K562 (cell line): ENCODE data around the gene RASSF1. TPM values are rescaled to one million over a fixed set of nuclear protein-coding genes. Genes with fewer than 3 reads are reported as not detected.

Experiments used
- ASH1L ChIP-seq: fragments of 450-650 bp; IDR thresholded peaks from 2 replicates; pipeline ENCODE4 v1.6.1; 2018; ENCODE audit warnings: borderline replicate concordance, mild to moderate bottlenecking, low read depth; ENCODE audit not compliant: partially characterized antibody
- CCNT2 ChIP-seq: IDR thresholded peaks from 2 replicates; pipeline ENCODE4 v1.6.1; 2011; ENCODE audit warnings: borderline replicate concordance, low read depth, mild to moderate bottlenecking, moderate library complexity, mixed read lengths, low read length; ENCODE audit not compliant: insufficient read length; ENCODE audit errors: extremely low read depth
- E2F5 ChIP-seq: sonication (generic); formaldehyde crosslinking; IDR thresholded peaks from 2 replicates; pipeline ENCODE4 v1.8.0; 2022; ENCODE audit warnings: mild to moderate bottlenecking, missing genetic modification reagents
- HDAC6 ChIP-seq: IDR thresholded peaks from 2 replicates; pipeline ENCODE4 v1.6.1; 2012; ENCODE audit warnings: low read depth, mild to moderate bottlenecking, control low read depth, inconsistent platforms, low read length, moderate library complexity
- HNRNPLL ChIP-seq: fragments of 200-400 bp; formaldehyde crosslinking; IDR thresholded peaks from 2 replicates; pipeline ENCODE4 v1.6.1; 2017; ENCODE audit warnings: low read length, low read depth, mild to moderate bottlenecking; ENCODE audit not compliant: poor library complexity, severe bottlenecking
- ILK ChIP-seq: fragments of 450-650 bp; IDR thresholded peaks from 2 replicates; pipeline ENCODE4 v1.6.1; 2016; ENCODE audit warnings: missing genetic modification characterization, low read depth, mild to moderate bottlenecking, missing compliant biosample characterization, moderate library complexity, borderline replicate concordance
- IRF2 ChIP-seq: sonication (generic); formaldehyde crosslinking; IDR thresholded peaks from 2 replicates; pipeline ENCODE4 v1.8.1; 2022; ENCODE audit warnings: mild to moderate bottlenecking, missing genetic modification reagents
- KDM4B ChIP-seq, 2 experiments: fragments of 450-650 bp in 1 of 2; sonication (generic) in 1 of 2; IDR thresholded peaks; 2 replicates each; pipeline ENCODE4 v1.6.1; 2016 to 2017; ENCODE audit warnings: borderline replicate concordance in 2 of 2, antibody characterized with exemption in 1 of 2, low read depth in 1 of 2, mild to moderate bottlenecking in 1 of 2
- L3MBTL2 ChIP-seq: fragments of 450-650 bp; IDR thresholded peaks from 2 replicates; pipeline ENCODE4 v1.6.1; 2016; ENCODE audit warnings: mild to moderate bottlenecking, moderate library complexity
- MXI1 ChIP-seq: IDR thresholded peaks from 2 replicates; pipeline ENCODE4 v1.6.1; 2011; ENCODE audit warnings: low read depth, mild to moderate bottlenecking, improper control_type of control experiment, low read length
- NCOA4 ChIP-seq: fragments of 450-650 bp; IDR thresholded peaks from 2 replicates; pipeline ENCODE4 v1.6.1; 2018; ENCODE audit warnings: mild to moderate bottlenecking; ENCODE audit not compliant: partially characterized antibody
- POLR2H ChIP-seq: IDR thresholded peaks from 2 replicates; pipeline ENCODE4 v1.6.1; 2016; ENCODE audit warnings: missing genetic modification characterization, low read depth, mild to moderate bottlenecking, control low read depth, missing compliant biosample characterization, moderate library complexity
- PPARD ChIP-seq: fragments of 250-450 bp; sonication (Bioruptor Pico); IDR thresholded peaks from 2 replicates; pipeline ENCODE4 v1.8.0; 2022; ENCODE audit warnings: inconsistent platforms, mild to moderate bottlenecking, moderate library complexity
- RBM39 ChIP-seq: fragments of 200-400 bp; formaldehyde crosslinking; optimal IDR thresholded peaks from 2 replicates; pipeline ENCODE3; 2018; ENCODE audit warnings: low read depth, low read length
- STAG1 ChIP-seq: sonication (generic); formaldehyde crosslinking; IDR thresholded peaks from 2 replicates; pipeline ENCODE4 v1.5.0; 2020; ENCODE audit warnings: missing genetic modification reagents, borderline replicate concordance
- TAF9B ChIP-seq: fragments of 450-650 bp; IDR thresholded peaks from 2 replicates; pipeline ENCODE4 v1.6.1; 2018; ENCODE audit warnings: mild to moderate bottlenecking; ENCODE audit not compliant: partially characterized antibody
- ZNF143 ChIP-seq: sonication (generic); formaldehyde crosslinking; IDR thresholded peaks from 2 replicates; pipeline ENCODE4 v1.9.0; 2022; ENCODE audit warnings: mild to moderate bottlenecking, missing genetic modification reagents
- ZNF197 ChIP-seq: fragments of 200-800 bp; sonication (Bioruptor generic); IDR thresholded peaks from 2 replicates; pipeline ENCODE4 v1.6.1; 2016; ENCODE audit warnings: low read depth, missing genetic modification characterization, missing compliant biosample characterization
- ZNF212 ChIP-seq: fragments of 450-650 bp; formaldehyde crosslinking; IDR thresholded peaks from 2 replicates; pipeline ENCODE4 v1.4.0; 2020; ENCODE audit warnings: mild to moderate bottlenecking
- ZNF589 ChIP-seq: fragments of 200-800 bp; sonication (Bioruptor generic); IDR thresholded peaks from 2 replicates; pipeline ENCODE4 v1.6.1; 2016; ENCODE audit warnings: low read depth, missing genetic modification characterization, missing compliant biosample characterization
- polyA plus RNA-seq, 8 experiments: library from polyadenylated mRNA; depleted of rRNA in 4 of 8; stranded (reverse) in 5 of 8; unstranded in 3 of 8; fragments of >200 nt; fragmentation: Nextera tagmentation in 2 of 8; fragmentation: Illumina TruSeq in 1 of 8; extraction: Ambion mirVana in 2 of 8; extraction: Trizol in 1 of 8; gene quantifications; 2 replicates each; pipeline versions ENCODE4 v1.2.1 to v1.2.3, GENCODE V29; 2011 to 2014; ENCODE audit warnings: inconsistent platforms in 1 of 8, missing spikeins in 1 of 8
- total RNA-seq, 7 experiments: library from RNA; depleted of rRNA in 6 of 7; stranded (reverse); fragments of >200 nt in 6 of 7; fragmentation: Illumina TruSeq in 2 of 7; extraction: Trizol in 2 of 7; gene quantifications; 2 replicates each; pipeline versions ENCODE4 v1.2.1 to v1.2.3, GENCODE V29; 2011 to 2021; ENCODE audit warnings: low replicate concordance in 1 of 7
- TF ChIP-seq, protein P1 (sequence below): fragments of 450-650 bp; conservative IDR thresholded peaks from 2 replicates; pipeline ENCODE4 v1.6.1; 2016; ENCODE audit warnings: missing genetic modification characterization, low read depth, mild to moderate bottlenecking, control low read depth, missing compliant biosample characterization

The RASSF1 gene
- total and polyA plus RNA-seq, 9 of the 15 experiments (the other 6 are each of a cell fraction or from before 2014, with no cell fraction given), result 3.6 to 57.1 (median 24.6) TPM

DNA sequence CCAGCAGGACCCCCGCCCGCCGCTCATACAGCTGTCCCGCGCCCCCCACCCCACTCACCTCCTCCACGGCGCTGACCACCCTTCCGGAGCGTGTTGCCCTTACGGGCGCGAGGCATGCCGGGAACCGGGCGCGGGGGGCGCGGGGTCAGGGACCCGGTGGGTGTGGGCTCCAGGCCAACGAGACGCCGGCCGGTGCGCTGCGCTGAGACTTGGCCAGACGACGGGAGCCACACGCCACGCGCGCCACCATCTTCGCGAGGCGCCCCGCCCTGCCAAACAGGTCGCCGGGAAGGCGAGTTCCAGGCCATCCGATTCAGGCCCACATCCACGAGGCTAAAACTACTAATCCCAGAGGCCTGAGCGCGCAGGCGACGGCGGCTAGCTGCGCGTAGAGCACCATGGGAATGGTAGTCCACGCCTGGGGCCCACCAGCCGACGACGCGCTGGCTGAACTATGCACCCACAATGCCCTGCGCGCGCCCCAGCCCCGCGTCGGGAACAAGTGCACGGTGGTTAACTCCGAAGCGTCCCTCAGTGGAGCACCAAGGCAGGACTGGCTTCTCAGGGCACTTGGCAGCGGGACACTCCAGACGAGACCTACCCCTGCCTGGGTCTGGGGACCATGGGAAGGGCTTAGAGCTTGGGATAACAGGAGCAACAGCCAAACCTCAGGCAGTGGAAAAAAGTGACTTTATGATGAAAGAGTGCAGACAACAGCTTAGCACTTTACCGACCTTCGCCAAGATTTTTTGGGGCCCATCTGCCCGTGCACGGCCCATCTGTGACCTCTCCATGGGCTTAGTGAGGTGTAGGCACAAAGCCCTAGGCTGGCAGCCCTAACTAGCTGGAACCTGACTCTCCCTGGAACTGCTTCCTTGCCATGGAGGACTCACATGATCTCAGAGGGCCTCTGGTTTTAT, 48.2 kb downstream of the RASSF1 start, which contains the start of gene IFRD2 (continued):
- TF ChIP-seq, protein P1, sequence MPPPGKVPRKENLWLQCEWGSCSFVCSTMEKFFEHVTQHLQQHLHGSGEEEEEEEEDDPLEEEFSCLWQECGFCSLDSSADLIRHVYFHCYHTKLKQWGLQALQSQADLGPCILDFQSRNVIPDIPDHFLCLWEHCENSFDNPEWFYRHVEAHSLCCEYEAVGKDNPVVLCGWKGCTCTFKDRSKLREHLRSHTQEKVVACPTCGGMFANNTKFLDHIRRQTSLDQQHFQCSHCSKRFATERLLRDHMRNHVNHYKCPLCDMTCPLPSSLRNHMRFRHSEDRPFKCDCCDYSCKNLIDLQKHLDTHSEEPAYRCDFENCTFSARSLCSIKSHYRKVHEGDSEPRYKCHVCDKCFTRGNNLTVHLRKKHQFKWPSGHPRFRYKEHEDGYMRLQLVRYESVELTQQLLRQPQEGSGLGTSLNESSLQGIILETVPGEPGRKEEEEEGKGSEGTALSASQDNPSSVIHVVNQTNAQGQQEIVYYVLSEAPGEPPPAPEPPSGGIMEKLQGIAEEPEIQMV (tag), result no peak
- TF ChIP-seq MXI1, result peak; percentile 90
- TF ChIP-seq IRF2 (CRISPR knock-in tag), result no peak
- TF ChIP-seq ZNF197 (CRISPR knock-in tag), result peak; percentile 98
- TF ChIP-seq STAG1 (CRISPR knock-in tag), result no peak
- peak; percentile 15 for TF ChIP-seq TAF9B
- no peak for TF ChIP-seq NCOA4
- TF ChIP-seq PPARD (CRISPR knock-in tag), result no peak
- TF ChIP-seq ZNF212 (CRISPR knock-in tag), result no peak
- TF ChIP-seq ASH1L, result no peak
- TF ChIP-seq HNRNPLL, result no peak
- TF ChIP-seq HDAC6, result no peak
- peak; percentile 82 for TF ChIP-seq L3MBTL2
- TF ChIP-seq CCNT2, result peak; percentile 57
- peak; percentile 81 for TF ChIP-seq ZNF589 (CRISPR knock-in tag)
- TF ChIP-seq KDM4B (IDR thresholded peaks at IDR 0.05; ENCODE audit: borderline replicate concordance in 2 of 2, low read depth in 1 of 2), result 0 out of 4 replicates have a peak, but pooled peaks of 1 of the 2 experiments have one; percentile 54
- peak; percentile 99 for TF ChIP-seq ZNF143 (CRISPR knock-in tag)
- no peak for TF ChIP-seq ILK (tag)
- no peak for TF ChIP-seq E2F5 (CRISPR knock-in tag)
- no peak for TF ChIP-seq RBM39
- TF ChIP-seq POLR2H (tag), result no peak; the same call in 1 of the 2 replicates
